Measurements from ENCODE around the gene LRP1-AS.

The LRP1-AS gene

DNA sequence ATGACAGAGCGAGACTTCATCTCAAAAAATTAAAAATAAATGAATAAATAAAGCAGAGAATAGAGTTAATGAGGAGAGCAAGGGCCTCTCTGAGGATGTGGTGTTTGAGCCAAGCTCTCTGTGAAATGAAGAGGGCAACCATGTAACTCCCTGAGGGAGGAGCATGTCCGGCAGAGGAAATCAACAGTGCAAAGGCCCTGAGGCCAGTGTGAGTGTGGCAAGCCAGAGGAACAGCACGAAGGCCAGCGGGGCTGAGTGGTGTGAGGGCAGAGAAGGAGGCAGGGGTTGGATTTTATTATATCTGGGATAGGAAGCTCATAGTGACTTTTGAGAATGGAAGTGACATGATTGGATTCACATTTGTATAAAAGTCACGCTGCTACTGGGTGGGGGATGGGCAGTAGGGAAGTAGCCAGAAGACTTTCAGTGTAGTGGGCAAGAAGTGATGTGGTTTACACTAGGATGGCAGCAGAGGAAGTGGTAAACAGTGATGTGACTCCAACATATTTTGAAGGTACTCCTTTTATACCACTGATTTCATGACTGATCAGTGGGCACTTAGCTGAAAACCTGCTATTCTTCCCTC is 10.3 kb upstream of the LRP1-AS start:
- H3K4me3 ChIP-seq (ENCODE audit: low read length) = no peak overlapping the region
- no peak for TF ChIP-seq CTCF (conservative IDR thresholded peaks at IDR 0.05; ENCODE audit: low read depth, low read length)
- no peak for DNase-seq (ENCODE audit: low read depth)

DNA sequence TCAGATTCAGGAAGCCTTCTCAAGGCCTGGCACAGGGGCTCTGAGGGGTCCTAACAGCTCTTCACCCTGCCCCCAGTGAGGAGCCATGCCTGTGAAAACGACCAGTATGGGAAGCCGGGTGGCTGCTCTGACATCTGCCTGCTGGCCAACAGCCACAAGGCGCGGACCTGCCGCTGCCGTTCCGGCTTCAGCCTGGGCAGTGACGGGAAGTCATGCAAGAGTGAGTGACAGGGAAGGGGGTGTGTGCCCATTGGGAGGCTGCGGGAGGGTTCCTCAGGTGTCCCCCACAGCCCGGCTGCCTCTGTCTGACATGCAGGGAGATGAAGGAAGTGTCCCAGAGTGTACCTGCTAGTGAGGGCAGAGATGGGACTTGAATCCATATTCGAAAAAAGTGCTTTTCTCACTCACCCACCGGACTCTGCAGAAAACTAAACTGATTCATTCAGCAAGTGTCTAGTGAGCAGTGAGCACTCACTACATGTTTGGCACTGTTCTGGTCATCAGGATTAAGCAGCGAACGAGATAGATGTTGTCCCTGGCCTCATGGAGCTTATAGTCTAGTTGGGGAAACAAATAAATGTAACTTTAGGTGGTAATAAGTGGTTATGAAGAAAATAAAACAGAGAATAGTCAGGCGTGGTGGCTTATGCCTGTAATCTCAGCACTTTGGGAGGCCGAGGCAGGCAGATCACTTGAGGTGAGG is 9.4 kb upstream of the LRP1-AS start:
- no peak for DNase-seq (ENCODE audit: low read depth)
- H3K4me3 ChIP-seq (ENCODE audit: low read length) = no peak overlapping the region
- TF ChIP-seq CTCF (conservative IDR thresholded peaks at IDR 0.05; ENCODE audit: low read depth, low read length) = no peak

GRCh38 chr12:57154804-57155434 is 7.5 kb upstream of the LRP1-AS start:
- H3K4me3 ChIP-seq (ENCODE audit: low read length) = no peak overlapping the region
- TF ChIP-seq CTCF (conservative IDR thresholded peaks at IDR 0.05; ENCODE audit: low read depth, low read length) = no peak
- DNase-seq (ENCODE audit: low read depth) = no peak

DNA sequence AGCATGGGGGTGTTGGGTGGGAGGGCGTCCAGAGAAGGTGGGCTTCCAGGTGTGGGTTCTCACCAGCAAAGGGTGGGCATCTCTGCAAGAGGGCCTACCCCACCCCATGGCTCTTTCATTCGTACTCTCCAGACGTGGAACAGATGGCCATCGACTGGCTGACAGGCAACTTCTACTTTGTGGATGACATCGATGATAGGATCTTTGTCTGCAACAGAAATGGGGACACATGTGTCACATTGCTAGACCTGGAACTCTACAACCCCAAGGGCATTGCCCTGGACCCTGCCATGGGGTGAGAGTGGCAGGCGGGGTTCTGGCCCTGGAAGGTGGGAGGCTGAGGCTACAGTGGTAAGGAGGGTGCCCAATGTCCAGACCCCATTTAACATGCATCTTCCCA is 6.7 kb upstream of the LRP1-AS start:
- DNase-seq (ENCODE audit: low read depth) = no peak
- no peak overlapping the region for H3K4me3 ChIP-seq (ENCODE audit: low read length)
- no peak for TF ChIP-seq CTCF (conservative IDR thresholded peaks at IDR 0.05; ENCODE audit: low read depth, low read length)

DNA sequence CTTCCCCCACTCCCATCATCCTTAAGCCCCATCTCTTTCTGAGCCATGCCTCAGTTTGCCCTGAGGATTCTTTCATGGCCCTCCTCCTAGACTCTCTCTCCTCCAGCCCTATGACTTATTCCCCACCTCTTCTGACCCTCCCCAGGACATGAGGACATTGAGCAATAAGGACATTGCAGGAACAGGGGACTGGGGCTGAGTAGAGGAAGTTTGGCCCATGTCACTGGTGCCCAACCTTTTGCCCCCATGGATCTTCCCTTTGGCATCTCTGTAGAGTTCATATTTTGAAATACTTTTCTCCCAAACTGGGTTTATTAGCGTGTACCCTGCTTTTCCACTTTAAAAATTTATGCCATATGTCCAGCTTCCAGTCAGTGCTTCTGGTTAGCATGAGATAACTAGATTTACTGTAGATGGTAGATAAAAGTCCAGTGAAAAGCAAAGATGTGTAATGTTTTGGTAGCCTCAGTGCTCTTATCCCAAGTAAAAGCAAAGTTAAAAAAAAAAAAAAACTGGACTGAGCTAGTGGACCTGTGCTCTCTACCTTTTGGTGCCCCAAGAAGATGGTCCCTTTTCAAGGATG is 6.1 kb upstream of the LRP1-AS start:
- no peak for DNase-seq (ENCODE audit: low read depth)
- H3K4me3 ChIP-seq (ENCODE audit: low read length) = no peak overlapping the region
- TF ChIP-seq CTCF (conservative IDR thresholded peaks at IDR 0.05; ENCODE audit: low read depth, low read length) = no peak

DNA sequence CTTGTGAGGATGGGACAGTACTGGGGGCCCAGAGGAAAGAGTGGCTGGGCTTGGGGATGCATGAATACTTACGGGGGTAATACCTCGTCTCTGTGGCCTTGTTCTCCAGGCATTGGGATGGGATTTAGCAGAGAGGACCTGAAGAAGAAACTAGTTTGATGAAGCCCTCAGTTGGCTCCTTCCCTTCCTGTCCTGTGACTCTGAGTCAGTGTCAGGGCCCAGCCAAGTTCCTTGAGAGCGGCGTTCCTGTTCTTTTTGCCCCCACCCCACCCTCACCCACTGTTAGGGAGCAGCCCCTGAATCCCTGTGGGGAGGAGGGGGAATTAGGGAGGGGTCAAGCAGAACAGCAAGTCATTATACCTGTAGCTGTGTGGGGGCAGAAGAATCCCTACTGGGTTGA is 5.2 kb upstream of the LRP1-AS start:
- H3K4me3 ChIP-seq (ENCODE audit: low read length) = no peak overlapping the region
- DNase-seq (ENCODE audit: low read depth) = peak; percentile 58
- TF ChIP-seq CTCF (conservative IDR thresholded peaks at IDR 0.05; ENCODE audit: low read depth, low read length) = no peak

Data from retinal pigment epithelial cell (primary cell).